VCaP (cell line): ENCODE results near the gene PAPOLB.
A peak's percentile ranks its signal among the peaks of the same experiment; 100 is the strongest.

ENCODE experiments used
- H3K27ac ChIP-seq: fragments of 450-650 bp; 2 replicates; pipeline ENCODE4 v1.5.1; 2017
- CTCF ChIP-seq: fragments of 450-650 bp; conservative IDR thresholded peaks from 2 replicates; pipeline ENCODE4 v1.5.1; 2017; ENCODE audit warnings: mild to moderate bottlenecking, moderate library complexity

PAPOLB gene

GRCh38 chr7:4830176-4830575 lies 31.7 kb downstream of the PAPOLB start:
- peak; percentile 72 for TF ChIP-seq CTCF

GRCh38 chr7:4828720-4829383 lies 33.0 kb downstream of the PAPOLB start:
- TF ChIP-seq CTCF: no peak
- no peak overlapping the region for H3K27ac ChIP-seq

More at GRCh38 chr7:4830176-4830575, 31.7 kb downstream of the PAPOLB start:
- no peak overlapping the region for H3K27ac ChIP-seq

DNA sequence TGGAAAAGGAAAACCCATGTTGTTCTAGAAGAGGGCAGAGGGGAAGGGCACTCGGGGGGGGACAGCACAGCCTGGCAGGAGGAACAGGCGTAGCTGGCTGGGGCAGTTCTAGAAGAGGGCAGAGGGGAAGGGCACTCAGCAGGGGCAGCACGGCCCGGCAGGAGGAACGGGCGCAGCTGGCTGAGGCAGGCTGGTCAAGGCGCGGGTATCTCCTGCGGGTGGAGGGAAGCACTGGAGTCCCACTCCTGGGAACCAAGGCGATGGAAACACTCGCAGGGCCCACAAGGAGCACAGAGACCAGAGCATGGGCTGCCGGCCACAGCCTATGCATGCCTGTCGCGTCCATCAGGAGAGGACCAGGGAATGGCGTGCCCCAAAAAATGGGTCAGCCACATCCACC lies 36.7 kb downstream of the PAPOLB start:
- no peak overlapping the region for H3K27ac ChIP-seq
- TF ChIP-seq CTCF: no peak

DNA sequence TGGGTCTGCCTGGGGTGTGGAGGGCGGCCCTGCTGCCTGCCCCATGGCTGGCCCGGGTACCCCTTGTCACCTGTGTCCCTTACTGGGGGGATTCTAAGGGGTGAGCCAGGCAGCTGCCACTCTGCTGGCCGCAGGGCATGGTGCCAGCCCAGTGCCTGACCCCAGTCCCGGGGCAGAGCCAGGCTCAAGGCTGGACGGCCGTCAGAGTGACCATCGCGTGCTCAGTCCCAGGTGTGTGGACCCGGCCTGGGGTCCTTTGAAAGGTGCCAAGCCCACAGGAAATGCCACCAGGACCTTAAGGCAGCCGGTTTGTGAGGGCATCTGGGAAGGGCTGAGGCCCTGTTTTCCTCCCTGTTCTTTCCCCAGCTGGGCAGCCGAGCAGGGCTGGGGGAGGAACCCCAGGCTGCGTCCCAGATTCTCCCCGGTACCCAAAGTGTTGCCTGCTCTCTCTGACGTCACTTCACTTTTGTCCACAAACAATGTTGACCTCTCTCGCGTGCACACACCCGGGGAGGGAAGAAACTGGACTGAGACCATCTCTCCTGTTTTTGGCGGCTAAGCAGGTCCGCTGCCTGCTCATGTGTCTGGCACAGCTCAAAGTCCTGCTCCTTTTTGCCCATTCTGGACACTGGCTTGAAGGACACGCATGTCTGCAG lies 37.6 kb downstream of the PAPOLB start:
- H3K27ac ChIP-seq: no peak overlapping the region
- no peak for TF ChIP-seq CTCF

DNA sequence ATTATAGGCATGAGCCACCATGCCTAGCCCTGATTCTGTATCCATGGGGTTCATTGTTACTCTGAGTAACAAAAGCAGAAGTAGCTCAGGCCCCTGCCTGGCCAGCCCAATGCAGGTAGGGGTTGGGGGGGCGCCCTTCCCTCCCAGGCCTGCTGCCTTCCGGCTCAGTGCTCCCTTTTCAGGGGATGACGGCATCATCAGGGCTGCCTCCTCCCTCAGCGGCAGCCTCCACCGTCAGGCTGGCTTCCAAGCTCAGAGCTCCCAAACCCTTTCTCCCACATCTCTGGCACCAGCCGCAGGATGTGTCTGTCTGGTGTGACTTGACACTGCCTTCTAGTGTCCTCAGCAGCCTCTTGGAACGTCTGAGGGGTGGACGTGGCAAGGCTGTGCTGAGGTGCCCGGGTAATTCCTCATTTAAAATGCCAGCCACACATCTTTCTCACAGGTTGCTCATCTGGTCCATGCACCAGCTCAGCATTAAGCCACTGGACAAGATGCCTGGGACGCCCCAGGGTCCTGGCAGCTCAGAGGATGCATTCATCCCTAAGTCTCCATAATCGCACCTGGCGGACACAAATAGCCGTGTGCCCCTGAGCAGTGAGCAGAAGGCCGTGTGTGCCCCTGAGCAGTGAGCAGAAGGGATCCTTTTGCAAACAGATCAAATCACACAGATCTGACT lies 38.2 kb downstream of the PAPOLB start:
- H3K27ac ChIP-seq: no peak overlapping the region
- TF ChIP-seq CTCF: no peak

- H3K27ac ChIP-seq: no peak overlapping the region
- no peak for TF ChIP-seq CTCF
Measured at GRCh38 chr7:4822677-4823076, 39.2 kb downstream of the PAPOLB start.

GRCh38 chr7:4820967-4821471 lies 40.8 kb downstream of the PAPOLB start:
- H3K27ac ChIP-seq: no peak overlapping the region
- no peak for TF ChIP-seq CTCF
